Skin epidermis (tissue), 12 donors: ENCODE results near the gene SIAH3.

Experiments
- H3K27ac ChIP-seq, 21 experiments: fragments of 200-600 bp; sonication (generic) in 11 of 21; one replicate each; pipeline ENCODE4 v1.5.0; 2020; ENCODE audit warnings: mild to moderate bottlenecking in 3 of 21, inconsistent platforms in 2 of 21, moderate library complexity in 2 of 21
- H3K4me3 ChIP-seq, 7 experiments: fragments of 200-600 bp; sonication (generic) in 2 of 7; one replicate each; pipeline ENCODE4 v1.5.0; 2020; ENCODE audit warnings: inconsistent platforms in 2 of 7, mild to moderate bottlenecking in 2 of 7, moderate library complexity in 1 of 7

SIAH3 gene

GRCh38 chr13:45827318-45827717 is 24.2 kb downstream of the SIAH3 start:
- Histone ChIP-seq H3K27ac (no peak overlapping the region), H3K4me3 (no peak overlapping the region)

- no peak overlapping the region for H3K27ac ChIP-seq
- H3K4me3 ChIP-seq = no peak overlapping the region
These were observed 24.8 kb downstream of the SIAH3 start for GRCh38 chr13:45826731-45827130.

- H3K27ac ChIP-seq = no peak overlapping the region
These were observed 26.2 kb downstream of the SIAH3 start for GRCh38 chr13:45825387-45825650.

GRCh38 chr13:45823583-45823982 is 28.0 kb downstream of the SIAH3 start:
- Histone ChIP-seq H3K4me3 (no peak overlapping the region), H3K27ac (no peak overlapping the region)

More at GRCh38 chr13:45825387-45825650, 26.2 kb downstream of the SIAH3 start:
- H3K4me3 ChIP-seq = no peak overlapping the region

- no peak overlapping the region for H3K27ac ChIP-seq
- no peak overlapping the region for H3K4me3 ChIP-seq
These were observed 29.7 kb downstream of the SIAH3 start for GRCh38 chr13:45821811-45822210.

- Histone ChIP-seq H3K4me3 (no peak overlapping the region), H3K27ac (no peak overlapping the region)
These were observed 31.3 kb downstream of the SIAH3 start for GRCh38 chr13:45820106-45820838.

GRCh38 chr13:45817833-45818232 is 33.7 kb downstream of the SIAH3 start:
- no peak overlapping the region for H3K27ac ChIP-seq
- H3K4me3 ChIP-seq = no peak overlapping the region

GRCh38 chr13:45816427-45816826 is 35.1 kb downstream of the SIAH3 start:
- Histone ChIP-seq H3K4me3 (no peak overlapping the region), H3K27ac (no peak overlapping the region)

- H3K27ac ChIP-seq = no peak overlapping the region
- H3K4me3 ChIP-seq = no peak overlapping the region
These were observed 38.7 kb downstream of the SIAH3 start for GRCh38 chr13:45812695-45813372.

GRCh38 chr13:45811891-45812694 is 39.5 kb downstream of the SIAH3 start:
- Histone ChIP-seq H3K4me3 (no peak overlapping the region), H3K27ac (no peak overlapping the region)

GRCh38 chr13:45809801-45810394 is 41.7 kb downstream of the SIAH3 start:
- no peak overlapping the region for H3K4me3 ChIP-seq
- H3K27ac ChIP-seq = no peak overlapping the region

- H3K4me3 ChIP-seq = no peak overlapping the region
- no peak overlapping the region for H3K27ac ChIP-seq
These were observed 42.6 kb downstream of the SIAH3 start for GRCh38 chr13:45808925-45809324.

- H3K4me3 ChIP-seq = no peak overlapping the region
- H3K27ac ChIP-seq = no peak overlapping the region
These were observed 43.9 kb downstream of the SIAH3 start for GRCh38 chr13:45807520-45808099.

- H3K4me3 ChIP-seq = no peak overlapping the region
- H3K27ac ChIP-seq = no peak overlapping the region
These were observed 51.1 kb downstream of the SIAH3 start for GRCh38 chr13:45800485-45800884.

- no peak overlapping the region for H3K4me3 ChIP-seq
These were observed 52.1 kb downstream of the SIAH3 start for GRCh38 chr13:45799451-45799850.

GRCh38 chr13:45798851-45799250 is 52.7 kb downstream of the SIAH3 start:
- Histone ChIP-seq H3K4me3 (no peak overlapping the region), H3K27ac (no peak overlapping the region)

More at GRCh38 chr13:45799451-45799850, 52.1 kb downstream of the SIAH3 start:
- H3K27ac ChIP-seq = no peak overlapping the region

GRCh38 chr13:45796426-45797235 is 54.9 kb downstream of the SIAH3 start:
- Histone ChIP-seq H3K27ac (no peak overlapping the region), H3K4me3 (no peak overlapping the region)

GRCh38 chr13:45792827-45793303 is 58.7 kb downstream of the SIAH3 start:
- Histone ChIP-seq H3K27ac (no peak overlapping the region), H3K4me3 (no peak overlapping the region)

GRCh38 chr13:45788011-45788410 is 63.5 kb downstream of the SIAH3 start:
- H3K4me3 ChIP-seq = no peak overlapping the region
- no peak overlapping the region for H3K27ac ChIP-seq
